GM19328 (cell line): Measurements from ENCODE around the gene CCDC57.

Experiments
- ATAC-seq: cut with Tn5 transposase; IDR thresholded peaks from one replicate; pipeline ENCODE4 v1.9.1; 2021; ENCODE audit warnings: mild to moderate bottlenecking, moderate library complexity; ENCODE audit not compliant: unreplicated experiment

The CCDC57 gene

DNA sequence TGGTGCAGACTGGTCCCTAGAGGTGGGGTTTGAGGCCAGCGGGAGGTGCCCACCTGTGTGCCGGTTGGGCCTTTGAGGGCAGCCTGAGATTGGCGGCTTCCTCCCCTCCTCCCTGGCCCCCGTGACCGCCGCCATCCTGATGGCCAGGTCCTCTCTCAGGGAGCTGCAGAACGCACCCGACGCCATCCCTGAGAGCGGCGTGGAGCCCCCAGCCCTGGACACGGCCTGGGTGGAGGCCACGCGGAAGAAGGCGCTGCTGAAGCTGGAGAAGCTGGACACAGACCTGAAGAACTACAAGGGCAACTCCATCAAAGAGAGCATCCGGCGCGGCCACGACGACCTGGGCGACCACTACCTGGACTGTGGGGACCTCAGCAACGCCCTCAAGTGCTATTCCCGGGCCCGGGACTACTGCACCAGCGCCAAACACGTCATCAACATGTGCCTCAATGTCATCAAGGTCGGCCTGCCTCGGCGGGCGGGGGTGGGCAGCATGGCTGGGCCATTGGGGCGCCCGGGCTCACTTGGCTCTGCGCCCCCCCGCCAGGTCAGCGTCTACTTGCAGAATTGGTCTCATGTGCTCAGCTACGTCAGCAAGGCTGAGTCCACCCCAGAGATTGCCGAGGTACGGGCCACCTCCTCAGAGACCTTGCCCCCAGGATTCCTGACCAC, 158.2 kb downstream of the CCDC57 start:
- ATAC-seq = no peak

DNA sequence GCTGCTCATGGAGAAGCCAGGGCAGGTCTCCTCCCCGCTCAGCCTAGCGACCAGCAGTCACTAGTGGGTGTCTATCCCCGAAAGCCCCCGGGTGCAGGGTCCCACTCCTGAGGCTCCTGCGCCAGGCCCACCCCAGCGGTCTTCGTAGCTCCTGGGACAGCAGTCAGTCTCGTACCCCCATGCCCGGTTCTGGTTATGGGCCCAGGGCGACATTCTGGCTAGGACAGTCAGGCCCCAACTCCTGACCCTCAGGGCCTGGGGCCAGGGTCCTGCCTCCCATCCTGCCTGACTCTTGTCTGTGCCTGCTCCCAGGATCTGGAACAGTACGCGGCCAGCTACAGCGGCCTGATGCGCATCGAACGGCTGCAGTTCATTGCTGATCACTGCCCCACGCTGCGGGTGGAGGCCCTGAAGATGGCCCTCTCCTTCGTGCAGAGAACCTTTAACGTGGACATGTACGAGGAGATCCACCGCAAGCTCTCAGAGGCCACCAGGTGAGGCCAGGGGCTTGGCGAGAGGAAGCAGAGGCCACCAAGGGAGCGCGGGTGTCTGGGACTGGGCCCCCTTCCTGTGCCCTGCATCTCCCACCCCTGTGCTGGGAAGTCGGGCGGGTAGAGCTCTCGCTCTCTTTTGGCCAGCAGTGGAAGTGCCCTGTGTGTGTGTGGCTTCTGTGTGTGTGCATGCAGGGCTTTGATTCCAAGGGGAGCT, 158.9 kb downstream of the CCDC57 start:
- ATAC-seq = no peak

DNA sequence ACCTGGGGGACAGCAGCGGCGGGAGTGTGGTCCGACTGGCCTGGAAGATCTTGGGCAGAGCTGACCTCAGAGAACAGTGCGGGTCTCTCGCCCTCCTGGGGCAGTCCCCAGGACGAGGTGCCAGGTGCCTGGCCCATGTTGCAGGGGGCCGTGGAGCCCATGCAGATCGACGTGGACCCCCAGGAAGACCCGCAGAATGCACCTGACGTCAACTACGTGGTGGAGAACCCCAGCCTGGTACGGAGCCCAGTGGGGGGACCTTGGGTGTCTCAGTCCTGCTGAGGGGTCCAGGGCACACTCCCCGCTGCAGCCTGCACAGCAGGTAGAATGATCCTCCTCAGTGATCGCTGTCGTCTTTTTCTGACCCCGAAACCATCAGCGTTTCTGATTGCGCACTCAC, 159.5 kb downstream of the CCDC57 start:
- ATAC-seq = no peak

DNA sequence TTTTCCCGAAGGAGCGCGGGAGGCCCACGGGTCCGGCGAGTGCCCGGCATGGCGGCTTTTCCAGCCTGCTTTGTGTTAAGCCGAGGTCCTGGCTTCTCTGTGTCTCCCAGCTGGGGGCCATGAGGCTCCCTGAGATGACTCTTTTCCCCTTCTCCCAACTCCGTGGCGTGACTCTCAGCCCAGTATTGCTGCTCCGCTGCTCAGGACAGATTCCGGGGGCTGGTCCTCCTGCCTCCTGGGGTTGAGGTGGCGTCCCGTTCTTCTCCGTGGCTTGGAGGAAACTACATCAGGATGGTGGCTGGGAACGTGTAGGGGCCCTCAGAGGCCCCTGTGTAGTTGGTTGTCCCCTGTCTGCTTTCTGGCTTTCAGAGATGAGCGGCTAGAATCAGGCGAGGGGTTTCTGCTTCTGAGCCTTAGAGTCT, 160.0 kb downstream of the CCDC57 start:
- ATAC-seq = no peak

DNA sequence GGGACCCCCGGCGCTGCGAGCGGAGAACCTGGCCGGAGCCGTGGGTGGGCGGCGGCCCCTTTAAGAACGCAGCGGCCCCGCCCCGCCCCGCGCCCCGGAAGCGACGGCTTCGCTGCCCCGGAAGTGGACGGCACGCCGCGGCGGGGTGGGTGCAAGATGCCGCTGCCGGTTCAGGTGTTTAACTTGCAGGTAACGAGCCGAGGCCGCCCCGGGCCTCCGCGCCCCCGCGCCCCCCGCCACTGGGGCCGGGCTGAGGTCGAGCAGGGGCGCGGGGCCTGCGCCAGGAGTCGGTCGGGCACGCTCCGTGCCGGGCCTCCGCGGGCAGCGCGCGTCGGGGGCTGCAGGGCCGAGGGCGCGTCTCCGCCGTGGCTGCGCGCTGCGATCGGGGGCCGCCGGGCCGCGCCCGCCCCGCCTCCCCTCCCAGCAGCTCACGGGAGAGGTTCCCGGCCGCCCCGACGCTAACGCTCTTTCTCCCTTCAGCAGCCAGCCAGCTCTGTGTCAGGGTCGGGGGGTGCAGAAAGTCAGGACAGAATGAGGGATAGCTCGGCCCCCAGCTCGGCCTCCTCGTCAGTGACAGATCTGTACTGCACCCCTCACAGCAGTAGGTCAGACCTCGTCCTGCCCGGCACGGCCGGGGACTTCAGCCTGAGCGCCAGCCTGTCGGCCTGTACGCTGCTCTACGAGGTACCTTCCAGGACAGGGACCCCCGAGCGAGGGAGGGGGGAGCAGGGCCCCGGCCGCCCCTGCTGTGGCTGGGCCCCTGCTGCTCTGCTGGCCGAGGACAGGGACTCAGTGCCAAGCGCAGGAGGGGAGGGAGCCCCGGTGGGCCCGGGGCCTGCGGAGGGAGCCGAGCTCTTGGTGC, 160.6 kb downstream of the CCDC57 start, which contains the start of the genes GPS1 and RFNG:
Gene GPS1, plus strand, starts transcription at position 123 of the 862 bp plus-strand sequence. Its CDS starts 34 bp downstream, at position 157.
Gene RFNG, minus strand, starts transcription at position 36 of the 862 bp plus-strand sequence. CDS start 45 bp downstream, outside the sequence.
- peak; percentile 60 for ATAC-seq
